ENCODE measurements around the gene TMEM238. TPM values are rescaled to one million over a fixed set of nuclear protein-coding genes. Genes with fewer than 3 reads are reported as not detected.
A peak's percentile ranks its signal among the peaks of the same experiment; 100 is the strongest.
"Not testable (repeated sequence)": the region's sequence is repeated elsewhere in the genome, so short reads cannot be mapped to it uniquely, and the experiment has no call there.

Gene TMEM238
- total and polyA plus RNA-seq, 10 donors, result 0.17 to 8.8 (median 4.9) TPM; not detected in 1

- peaks cover 0 to 52% (median 31%) of the 10 kb centered on the region in 6 donors for H3K36me3 ChIP-seq
- H3K27ac ChIP-seq, result peak overlapping the region in 1 of 8 donors; percentile 94
- 71 to 85% (median 78%) methylated on average over 14 of the region's 14 CpGs for WGBS, 5 donors
- intact Hi-C loops (cut with DNase I; ENCODE audit: low total_unique reads), result no loop called here
- H3K9me3 ChIP-seq, result peaks cover 0 to 11% (median 0%) of the 10 kb centered on the region in 8 donors
- H3K4me3 ChIP-seq, result peak overlapping the region in 7 of 8 donors; percentile 63 to 93 (median 81)
- no peaks in the 10 kb centered on the region for H3K27me3 ChIP-seq (replicated peaks in 1 of 7)
- DNase-seq, result no peak
- TF ChIP-seq POLR2AphosphoS5 (IDR thresholded peaks at IDR 0.05), result no peak
- no peak for TF ChIP-seq POLR2A (IDR thresholded peaks at IDR 0.05)
- no peak for TF ChIP-seq CTCF (IDR thresholded peaks at IDR 0.05 in 8 of 11, conservative IDR thresholded peaks at IDR 0.05 in 3 of 11)
- peaks cover 7 to 53% (median 26%) of the 10 kb centered on the region in 6 donors for H3K4me1 ChIP-seq
Observed at GRCh38 chr19:55406091-55406825, 22.2 kb upstream of the TMEM238 start.

- Histone ChIP-seq H3K4me3 (no peak overlapping the region), H3K27ac (peak overlapping the region in 1 of 8 donors; percentile 7), H3K9me3 (peaks cover 0 to 11% (median 0%) of the 10 kb centered on the region in 8 donors), H3K36me3 (peaks cover 0 to 58% (median 36%) of the 10 kb centered on the region in 6 donors), H3K27me3 (replicated peaks in 1 of 7) (no peaks in the 10 kb centered on the region), H3K4me1 (peaks cover 7 to 53% (median 26%) of the 10 kb centered on the region in 6 donors)
- 82 to 86% (median 83%) methylated on average over 5 of the region's 5 CpGs for WGBS, 5 donors
- DNase-seq, result no peak
- intact Hi-C loops (cut with DNase I; ENCODE audit: low total_unique reads), result no loop called here
- no peak for TF ChIP-seq POLR2AphosphoS5 (IDR thresholded peaks at IDR 0.05)
- TF ChIP-seq CTCF (IDR thresholded peaks at IDR 0.05 in 8 of 11, conservative IDR thresholded peaks at IDR 0.05 in 3 of 11), result no peak
- TF ChIP-seq POLR2A (IDR thresholded peaks at IDR 0.05), result no peak
Observed at GRCh38 chr19:55405638-55406037, 21.5 kb upstream of the TMEM238 start.

- H3K27ac ChIP-seq, result no peak overlapping the region
- 79 to 93% (median 92%) methylated on average over 2 of the region's 2 CpGs for WGBS, 5 donors
- peaks cover 0 to 70% (median 41%) of the 10 kb centered on the region in 6 donors for H3K36me3 ChIP-seq
- intact Hi-C loops (cut with DNase I; ENCODE audit: low total_unique reads), result no loop called here
- H3K4me1 ChIP-seq, result peaks cover 7 to 65% (median 20%) of the 10 kb centered on the region in 6 donors
- no peak for DNase-seq
- no peaks in the 10 kb centered on the region for H3K9me3 ChIP-seq
- no peak for TF ChIP-seq CTCF (IDR thresholded peaks at IDR 0.05 in 8 of 11, conservative IDR thresholded peaks at IDR 0.05 in 3 of 11)
- no peak for TF ChIP-seq POLR2AphosphoS5 (IDR thresholded peaks at IDR 0.05)
- no peak for TF ChIP-seq POLR2A (IDR thresholded peaks at IDR 0.05)
- H3K27me3 ChIP-seq (replicated peaks in 1 of 7), result no peaks in the 10 kb centered on the region
- no peak overlapping the region for H3K4me3 ChIP-seq
Observed at GRCh38 chr19:55402509-55402908, 18.4 kb upstream of the TMEM238 start.

- intact Hi-C loops (cut with DNase I; ENCODE audit: low total_unique reads); DNase-seq; H3K27ac ChIP-seq; H3K27me3 ChIP-seq (replicated peaks in 1 of 7); H3K9me3 ChIP-seq; H3K4me3 ChIP-seq: not testable (repeated sequence)
- peaks cover under 1 to 56% (median 11%) of the 10 kb centered on the region in 6 donors for H3K4me1 ChIP-seq
- 89 to 95% (median 93%) methylated on average over 7 to 23 of the region's 28 CpGs for WGBS, 5 donors
- peaks cover 0 to 69% (median 41%) of the 10 kb centered on the region in 6 donors for H3K36me3 ChIP-seq
Observed at GRCh38 chr19:55401390-55401789, 17.3 kb upstream of the TMEM238 start.

All from spleen (tissue), 11 donors.